GM19023 (cell line): ENCODE data around the gene CREG1.

Experiments used
- ATAC-seq: cut with Tn5 transposase; IDR thresholded peaks from one replicate; pipeline ENCODE4 v1.9.1; 2021; ENCODE audit warnings: mild to moderate bottlenecking, moderate library complexity; ENCODE audit not compliant: unreplicated experiment

Gene CREG1

DNA sequence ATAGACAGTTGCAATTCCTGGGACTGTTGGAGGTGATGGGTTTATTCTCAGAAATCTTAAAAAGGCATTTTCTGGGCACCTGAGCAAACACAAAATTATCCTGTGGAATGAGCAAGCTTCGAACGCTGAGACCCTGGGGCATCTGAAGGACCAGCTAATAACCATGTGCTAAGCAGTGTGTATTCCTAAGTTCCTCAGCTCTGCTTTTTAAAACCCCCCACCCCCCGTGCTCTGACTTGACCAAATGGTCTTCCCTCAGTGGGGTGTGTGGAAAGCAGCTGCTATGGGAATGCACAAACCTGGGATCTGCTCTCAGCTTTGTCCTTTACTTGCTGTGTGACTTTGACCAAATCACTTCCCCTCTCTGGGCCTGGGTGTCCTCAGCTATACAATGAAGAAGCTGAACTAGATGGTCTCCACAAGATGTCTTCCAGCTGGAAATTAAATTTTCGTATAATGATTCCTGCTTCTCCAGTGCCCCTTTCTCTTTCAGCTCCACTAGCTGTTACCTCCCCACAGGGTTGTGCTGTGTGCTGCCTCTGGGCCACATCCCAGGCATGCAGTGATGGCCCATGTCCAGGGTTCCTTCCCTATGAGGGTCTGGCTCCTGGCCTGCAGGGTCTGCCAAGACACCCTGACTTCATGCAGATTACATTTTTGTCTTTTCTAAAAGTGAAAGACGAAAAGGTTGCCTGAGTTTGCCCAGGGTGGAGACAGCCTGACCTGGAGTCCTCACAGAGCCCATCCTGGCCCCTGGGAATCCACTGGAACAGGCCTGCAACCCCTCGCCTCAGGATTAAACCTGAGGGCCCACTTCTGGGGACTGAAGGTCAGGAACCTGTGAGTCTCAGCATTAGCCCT is 20.4 kb downstream of the CREG1 start:
- ATAC-seq, result peak; percentile 17

DNA sequence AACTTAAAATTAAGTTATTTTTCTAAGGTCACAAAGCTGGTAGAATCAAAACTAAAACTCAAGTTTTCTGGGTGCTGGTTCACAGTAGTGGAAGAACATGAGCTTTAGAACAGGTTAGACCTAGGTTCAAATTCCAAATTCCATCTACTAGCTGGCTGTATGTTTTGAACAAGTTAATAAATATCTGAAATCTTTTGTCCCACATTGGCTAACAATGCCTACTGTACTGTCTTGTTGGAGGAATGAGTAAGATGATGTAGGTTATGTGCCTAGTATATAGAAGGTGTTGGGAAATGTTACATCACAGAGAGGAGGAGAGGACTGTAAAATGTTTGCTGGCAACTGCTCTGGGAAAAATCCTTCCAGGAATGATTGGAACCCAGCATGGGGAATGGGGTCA is 21.2 kb downstream of the CREG1 start:
- no peak for ATAC-seq

DNA sequence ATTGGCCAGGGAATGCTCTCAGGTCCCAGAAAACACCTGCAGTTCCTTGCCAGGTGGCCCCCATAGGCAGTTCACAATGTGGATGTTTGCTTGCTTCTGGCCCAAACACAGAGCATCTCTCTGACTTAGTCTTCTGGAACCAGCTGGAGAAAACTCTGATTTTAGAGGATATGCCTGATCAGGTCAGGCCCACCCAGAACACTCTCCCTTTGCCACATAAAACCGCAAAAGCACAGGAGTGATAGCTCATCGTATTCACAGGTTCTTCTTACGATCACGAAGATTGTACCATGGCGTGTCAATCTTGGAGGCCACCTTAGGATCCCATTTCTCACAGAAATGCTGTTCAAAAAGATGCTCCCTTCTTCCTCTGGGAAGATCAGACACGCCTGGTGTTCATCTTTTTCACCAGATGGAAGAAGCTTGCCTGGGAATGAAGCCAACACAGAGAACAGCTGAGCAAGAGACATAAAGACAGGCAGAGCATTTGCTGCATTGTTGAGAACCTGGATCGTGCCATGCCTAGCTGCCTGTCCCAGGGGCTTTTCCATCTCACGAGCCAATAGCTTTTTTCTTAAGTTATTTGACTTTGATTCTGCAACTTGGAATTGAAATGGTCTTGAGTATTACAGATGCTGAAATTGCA is 23.6 kb downstream of the CREG1 start:
- ATAC-seq, result no peak

DNA sequence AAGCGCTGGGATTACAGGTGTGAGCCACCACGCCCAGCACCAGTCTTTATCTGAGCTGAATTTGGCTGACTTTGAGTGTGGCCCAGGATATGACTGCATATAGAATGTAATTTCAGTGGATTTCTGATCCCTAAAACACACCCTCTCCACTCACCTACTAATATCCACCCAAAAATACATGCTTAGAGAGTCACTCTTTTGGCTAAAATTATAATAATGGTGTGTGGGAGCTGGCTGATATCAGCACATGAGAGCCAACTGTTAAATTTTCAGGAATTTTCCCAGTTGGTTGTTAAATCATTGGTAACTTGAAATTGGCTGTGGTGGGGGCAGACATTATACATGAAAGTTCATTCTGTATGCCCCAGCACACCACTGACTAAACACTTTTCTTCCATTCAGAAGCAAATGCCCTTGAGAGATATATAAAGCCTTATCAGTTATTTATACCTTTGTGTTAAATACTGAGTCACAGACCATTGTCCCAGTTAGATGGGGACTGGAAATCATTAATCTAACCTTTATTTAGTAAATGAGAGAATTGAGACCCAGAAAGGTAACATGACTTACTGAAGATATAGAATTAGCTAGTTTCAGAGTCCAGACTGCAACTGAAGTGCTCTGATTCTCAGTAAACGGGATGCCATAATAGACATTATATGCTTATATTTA is 25.4 kb downstream of the CREG1 start:
- ATAC-seq, result no peak

GRCh38 chr1:167526667-167527383 is 26.7 kb downstream of the CREG1 start:
- ATAC-seq, result no peak

GRCh38 chr1:167524651-167525050 is 28.9 kb downstream of the CREG1 start:
- no peak for ATAC-seq

DNA sequence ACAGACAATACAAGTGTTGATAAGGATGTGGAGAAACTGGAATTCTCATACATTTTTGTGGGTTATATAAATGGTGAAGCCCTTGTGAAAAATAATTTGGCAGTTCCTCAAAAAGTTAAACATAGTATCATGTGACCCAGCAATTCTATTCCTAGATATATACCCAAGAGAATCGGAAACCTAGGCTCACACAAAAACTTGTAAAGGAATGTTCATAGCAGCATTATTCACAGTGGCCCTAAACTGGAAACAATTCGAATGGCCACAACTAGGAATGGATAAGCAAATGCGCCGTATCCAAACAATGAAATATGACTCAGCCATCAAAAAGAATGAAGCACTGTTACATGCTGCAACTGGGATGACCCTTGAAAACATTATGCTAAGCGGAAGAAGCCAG is 31.3 kb downstream of the CREG1 start:
- no peak for ATAC-seq

GRCh38 chr1:167520711-167521206 is 32.8 kb downstream of the CREG1 start:
- ATAC-seq, result no peak

GRCh38 chr1:167518331-167518700 is 35.2 kb downstream of the CREG1 start, which contains the start of gene CD247:
CD247 (minus strand) TSS chr1:167518529; CDS start chr1:167518465, 64 bp downstream.
- no peak for ATAC-seq

DNA sequence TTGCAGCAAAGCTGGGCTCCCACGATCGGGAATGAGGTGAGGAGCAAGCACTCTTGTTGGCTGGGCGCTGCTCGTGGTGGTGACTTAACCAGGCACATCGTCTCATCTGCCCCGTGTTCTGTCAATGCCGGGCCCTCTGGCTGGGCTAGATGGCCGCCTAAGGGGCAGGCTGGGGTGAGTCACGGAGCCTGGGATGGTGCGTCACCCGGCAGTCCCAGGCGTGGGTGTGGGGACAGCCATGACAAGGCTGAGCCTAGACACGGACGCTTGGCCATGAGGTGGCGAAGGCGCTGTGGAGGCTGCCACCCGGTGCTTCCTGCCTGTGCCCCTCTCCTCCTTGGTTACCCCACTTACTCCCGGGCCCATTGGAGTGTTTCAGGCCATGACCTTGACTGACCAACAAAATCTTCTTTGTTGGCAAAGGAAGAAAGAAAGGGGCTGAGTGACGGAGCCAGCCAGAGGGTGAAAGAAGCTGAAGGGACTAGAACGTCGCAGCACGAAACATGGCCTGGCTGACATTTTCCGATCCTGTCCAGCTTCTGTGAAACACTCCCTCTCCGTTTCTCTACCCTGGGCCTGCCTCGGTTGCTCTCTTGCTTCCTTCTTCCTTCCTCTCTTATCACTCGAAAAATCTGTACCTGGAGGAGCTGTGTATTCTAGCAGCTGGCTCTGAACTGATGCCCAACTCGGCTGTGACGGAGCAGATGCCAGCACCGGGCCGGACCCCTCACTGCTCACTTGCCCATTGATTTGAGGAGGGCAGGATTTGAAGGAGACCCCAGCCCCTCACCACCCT is 35.8 kb downstream of the CREG1 start:
- no peak for ATAC-seq

- ATAC-seq, result no peak
These were observed 36.9 kb downstream of the CREG1 start for GRCh38 chr1:167516404-167517388.

- ATAC-seq, result no peak
These were observed 37.7 kb downstream of the CREG1 start for GRCh38 chr1:167515893-167516321.

- no peak for ATAC-seq
These were observed 38.1 kb downstream of the CREG1 start for GRCh38 chr1:167515461-167515860.

DNA sequence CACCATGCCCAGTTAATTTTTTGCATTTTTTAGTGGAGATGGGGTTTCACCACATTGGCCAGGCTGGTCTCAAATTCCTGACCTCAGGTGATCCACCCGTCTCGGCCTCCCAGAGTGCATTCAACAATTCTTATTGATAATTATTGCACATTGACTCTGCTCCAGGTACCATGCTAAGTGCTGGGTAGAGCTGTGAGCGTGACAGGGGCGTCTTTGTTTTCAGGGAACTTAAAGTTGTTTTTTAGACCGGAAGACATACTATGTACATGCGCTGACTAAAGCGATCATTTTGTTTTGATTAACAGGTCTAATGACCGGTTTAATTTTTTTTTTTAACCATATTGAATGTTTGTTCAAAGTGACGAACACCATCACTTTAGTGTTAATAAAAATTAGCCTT is 39.3 kb downstream of the CREG1 start:
- ATAC-seq, result no peak

GRCh38 chr1:167512046-167512654 is 41.4 kb downstream of the CREG1 start:
- ATAC-seq, result no peak

GRCh38 chr1:167511374-167511986 is 42.1 kb downstream of the CREG1 start:
- no peak for ATAC-seq

GRCh38 chr1:167510881-167511280 is 42.7 kb downstream of the CREG1 start:
- ATAC-seq, result no peak

DNA sequence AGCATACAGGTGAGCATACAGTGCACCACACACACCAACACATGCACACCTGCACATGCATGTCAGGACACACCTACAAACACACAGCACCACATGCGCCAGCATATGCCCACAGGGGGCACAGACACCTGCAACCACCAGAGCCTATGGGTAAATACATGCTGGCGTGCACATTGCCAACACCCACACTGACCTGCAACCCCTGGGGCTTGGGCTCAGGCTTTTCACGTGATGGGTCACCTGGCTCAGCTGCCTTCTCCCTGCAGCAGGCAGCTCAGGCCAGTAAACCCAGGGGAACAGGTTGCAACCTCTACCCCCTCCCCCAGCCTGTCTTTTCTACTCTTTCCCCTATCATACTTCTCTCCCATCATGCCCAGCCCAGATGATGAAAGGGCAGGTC is 43.3 kb downstream of the CREG1 start:
- no peak for ATAC-seq
